Effector memory CD8-positive, alpha-beta T cell (primary cell): ENCODE measurements around the gene FAM168B.

Source experiments
- ATAC-seq: fragments of 150-1000 bp; cut with Tn5 transposase; replicated peaks from 2 replicates; pipeline ENCODE4 v1.10.0; 2021; ENCODE audit warnings: mild to moderate bottlenecking, moderate library complexity
- DNase-seq, 3 experiments: peaks; one replicate each; pipeline ENCODE4 v3.0.0; 2021
- H3K27ac Mint-ChIP-seq, 2 donors: one replicate each; pipeline ENCODE4 v1.8.0; 2022; ENCODE audit warnings: mild to moderate bottlenecking in 2 of 2, mixed read lengths in 2 of 2, moderate library complexity in 2 of 2
- H3K27me3 Mint-ChIP-seq, 2 donors: one replicate each; pipeline ENCODE4 v1.8.0; 2022; ENCODE audit warnings: mixed read lengths in 2 of 2
- H3K36me3 Mint-ChIP-seq: one replicate; pipeline ENCODE4 v1.8.0; 2022; ENCODE audit warnings: mild to moderate bottlenecking, moderate library complexity, mixed read lengths; ENCODE audit not compliant: insufficient read depth
- H3K4me1 Mint-ChIP-seq, 2 donors: one replicate each; pipeline ENCODE4 v1.8.0; 2022; ENCODE audit warnings: low read depth in 2 of 2, mixed read lengths in 2 of 2
- H3K4me3 Mint-ChIP-seq, 2 donors: one replicate each; pipeline ENCODE4 v1.8.0; 2022; ENCODE audit warnings: mild to moderate bottlenecking in 2 of 2, mixed read lengths in 2 of 2, moderate library complexity in 2 of 2
- H3K9me3 Mint-ChIP-seq, 2 donors: one replicate each; pipeline ENCODE4 v1.8.0; 2022; ENCODE audit warnings: mixed read lengths in 2 of 2

Gene FAM168B

GRCh38 chr2:131005216-131005935, 87.9 kb downstream of the FAM168B start:
- Mint-ChIP-seq H3K4me1 (peaks cover 9 to 20% of the 10 kb centered on the region in 2 donors), H3K4me3 (no peak overlapping the region), H3K9me3 (no peaks in the 10 kb centered on the region), H3K36me3 (no peaks in the 10 kb centered on the region), H3K27me3 (peaks cover 8 to 47% of the 10 kb centered on the region in 2 donors), H3K27ac (no peak overlapping the region)
- ATAC-seq (no peak), DNase-seq (no peak)

- DNase-seq: no peak
- Mint-ChIP-seq H3K27ac (no peak overlapping the region), H3K9me3 (no peaks in the 10 kb centered on the region), H3K27me3 (peaks cover 12 to 40% of the 10 kb centered on the region in 2 donors), H3K36me3 (no peaks in the 10 kb centered on the region), H3K4me1 (peaks cover 2 to 12% of the 10 kb centered on the region in 2 donors), H3K4me3 (no peak overlapping the region)
- ATAC-seq: no peak
These were observed 88.6 kb downstream of the FAM168B start for GRCh38 chr2:131004446-131005209.

- DNase-seq: no peak
- Mint-ChIP-seq H3K4me1 (no peaks in the 10 kb centered on the region), H3K27me3 (peaks cover 21 to 29% of the 10 kb centered on the region in 2 donors), H3K27ac (no peak overlapping the region), H3K4me3 (no peak overlapping the region), H3K9me3 (no peaks in the 10 kb centered on the region), H3K36me3 (no peaks in the 10 kb centered on the region)
- ATAC-seq: no peak
These were observed 94.7 kb downstream of the FAM168B start for GRCh38 chr2:130998561-130998960.
